ENCODE results near the gene CFAP43.

Gene CFAP43

DNA sequence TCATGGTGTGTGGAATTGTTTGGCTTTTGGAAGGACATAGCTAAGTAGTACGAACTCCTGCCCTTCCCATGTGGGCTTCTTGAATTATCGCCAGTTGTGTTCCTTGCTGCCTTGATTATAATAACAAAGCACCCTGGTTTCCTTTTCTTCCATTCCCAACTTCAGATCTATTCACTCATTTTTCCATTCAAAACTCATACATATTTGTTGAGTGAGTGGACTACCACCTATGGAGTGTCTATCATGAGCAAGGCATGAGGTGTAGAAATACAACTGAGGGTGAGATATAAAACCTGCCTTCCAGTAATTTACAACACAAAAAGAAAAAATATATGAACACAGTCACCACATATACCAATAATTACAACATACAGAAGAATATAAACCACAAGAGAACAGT is 141.6 kb downstream of the CFAP43 start:
- no peak for DNase-seq

- no peak for DNase-seq
Observed at GRCh38 chr10:104089621-104090020, 142.5 kb downstream of the CFAP43 start.

- no peak for DNase-seq
Observed at GRCh38 chr10:104088239-104088638, 143.9 kb downstream of the CFAP43 start.

GRCh38 chr10:104085801-104086400 is 146.3 kb downstream of the CFAP43 start, which contains the start of gene COL17A1:
Gene COL17A1, minus strand, starts transcription at chr10:104085880. Its CDS starts 5,207 bp downstream, at chr10:104080673.
- DNase-seq: no peak

DNA sequence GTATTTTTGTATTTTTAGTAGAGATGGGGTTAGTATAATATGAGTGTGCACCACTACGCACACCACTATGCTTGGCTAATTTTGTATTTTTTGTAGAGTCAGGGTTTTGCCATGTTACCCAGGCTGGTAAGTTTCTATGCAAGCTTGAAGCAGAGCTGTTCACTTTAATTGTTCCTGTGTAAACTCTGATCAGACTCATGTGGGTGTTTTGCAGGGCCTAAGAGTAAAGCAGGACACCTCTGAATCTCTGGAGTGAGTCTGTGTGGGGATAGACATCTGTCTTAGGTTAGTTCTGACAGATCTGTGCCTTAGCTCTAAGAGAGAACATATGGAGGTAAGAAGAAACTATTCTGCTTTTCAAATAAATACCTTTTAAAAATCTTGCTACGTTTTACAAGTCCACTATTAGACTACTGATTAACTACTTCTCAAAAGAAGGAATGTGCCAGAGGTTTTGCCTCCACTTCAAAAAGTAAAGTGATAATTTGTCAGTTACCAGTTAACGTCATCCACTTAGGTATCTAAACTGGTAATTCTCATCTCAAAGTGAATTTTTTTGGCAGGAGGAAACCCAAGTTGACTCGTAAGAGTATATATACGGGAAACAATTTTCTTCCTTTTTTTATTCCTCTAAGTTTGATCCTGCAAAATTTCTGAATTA is 147.6 kb downstream of the CFAP43 start:
- no peak for DNase-seq

GRCh38 chr10:104081998-104082397 is 150.2 kb downstream of the CFAP43 start:
- DNase-seq: no peak

- peak; percentile 17 for DNase-seq
Observed at GRCh38 chr10:104080762-104081161, 151.4 kb downstream of the CFAP43 start.
